ENCODE data around the gene PDS5B.
"Not testable (repeated sequence)": the region's sequence is repeated elsewhere in the genome, so short reads cannot be mapped to it uniquely, and the experiment has no call there.

The PDS5B gene

GRCh38 chr13:32647926-32648325 lies 61.7 kb downstream of the PDS5B start:
- DNase-seq (ENCODE audit: low read depth in 2 of 2) = no peak

- DNase-seq (ENCODE audit: low read depth in 2 of 2) = no peak
These were observed 64.6 kb downstream of the PDS5B start for GRCh38 chr13:32650705-32651311.

GRCh38 chr13:32657309-32657708 lies 71.1 kb downstream of the PDS5B start:
- DNase-seq (ENCODE audit: low read depth in 2 of 2) = no peak

- DNase-seq (ENCODE audit: low read depth in 2 of 2) = no peak
These were observed 73.5 kb downstream of the PDS5B start for GRCh38 chr13:32659736-32660135.

- DNase-seq (ENCODE audit: low read depth in 2 of 2) = no peak
These were observed 74.0 kb downstream of the PDS5B start for GRCh38 chr13:32660227-32660626.

- DNase-seq (ENCODE audit: low read depth in 2 of 2) = no peak
These were observed 75.4 kb downstream of the PDS5B start for GRCh38 chr13:32661685-32662084.

GRCh38 chr13:32663660-32664059 lies 77.4 kb downstream of the PDS5B start:
- DNase-seq (ENCODE audit: low read depth in 2 of 2) = no peak

GRCh38 chr13:32666990-32667571 lies 80.8 kb downstream of the PDS5B start:
- no peak for DNase-seq (ENCODE audit: low read depth in 2 of 2)

- no peak for DNase-seq (ENCODE audit: low read depth in 2 of 2)
These were observed 82.9 kb downstream of the PDS5B start for GRCh38 chr13:32669030-32669646.

GRCh38 chr13:32674503-32674902 lies 88.3 kb downstream of the PDS5B start:
- DNase-seq (ENCODE audit: low read depth in 2 of 2) = no peak

GRCh38 chr13:32676242-32676641 lies 90.0 kb downstream of the PDS5B start:
- no peak for DNase-seq (ENCODE audit: low read depth in 2 of 2)

GRCh38 chr13:32682130-32682529 lies 95.9 kb downstream of the PDS5B start:
- no peak for DNase-seq (ENCODE audit: low read depth in 2 of 2)

GRCh38 chr13:32682740-32683139 lies 96.5 kb downstream of the PDS5B start:
- DNase-seq (ENCODE audit: low read depth in 2 of 2) = no peak

GRCh38 chr13:32687275-32687674 lies 101.0 kb downstream of the PDS5B start:
- no peak for DNase-seq (ENCODE audit: low read depth in 2 of 2)

- no peak for DNase-seq (ENCODE audit: low read depth in 2 of 2)
These were observed 109.5 kb downstream of the PDS5B start for GRCh38 chr13:32695602-32696250.

- DNase-seq (ENCODE audit: low read depth in 2 of 2) = no peak
These were observed 121.2 kb downstream of the PDS5B start for GRCh38 chr13:32707471-32707870.

- no peak for DNase-seq (ENCODE audit: low read depth in 2 of 2)
These were observed 127.1 kb downstream of the PDS5B start for GRCh38 chr13:32713397-32713796.

- not testable (repeated sequence) for DNase-seq (ENCODE audit: low read depth in 2 of 2)
These were observed 129.9 kb downstream of the PDS5B start for GRCh38 chr13:32716201-32716600.

- no peak for DNase-seq (ENCODE audit: low read depth in 2 of 2)
These were observed 133.8 kb downstream of the PDS5B start for GRCh38 chr13:32720026-32720425.

GRCh38 chr13:32721131-32722034 lies 135.1 kb downstream of the PDS5B start:
- DNase-seq (ENCODE audit: low read depth in 2 of 2) = not testable (repeated sequence)

GRCh38 chr13:32722340-32722739 lies 136.1 kb downstream of the PDS5B start:
- DNase-seq (ENCODE audit: low read depth in 2 of 2) = no peak

GRCh38 chr13:32723987-32724386 lies 137.7 kb downstream of the PDS5B start:
- no peak for DNase-seq (ENCODE audit: low read depth in 2 of 2)
